ENCODE results near the gene ARL4A. TPM values are rescaled to one million over a fixed set of nuclear protein-coding genes. Genes with fewer than 3 reads are reported as not detected.

ARL4A gene
- total RNA-seq, 1 donor from 2014 or later, result 10.1 TPM

GRCh38 chr7:12719141-12719919 is 31.9 kb downstream of the ARL4A start:
- ATAC-seq (no peak), DNase-seq (ENCODE audit: missing footprints) (no peak)
- intact Hi-C loops (cut with DNase I), result no loop called here

DNA sequence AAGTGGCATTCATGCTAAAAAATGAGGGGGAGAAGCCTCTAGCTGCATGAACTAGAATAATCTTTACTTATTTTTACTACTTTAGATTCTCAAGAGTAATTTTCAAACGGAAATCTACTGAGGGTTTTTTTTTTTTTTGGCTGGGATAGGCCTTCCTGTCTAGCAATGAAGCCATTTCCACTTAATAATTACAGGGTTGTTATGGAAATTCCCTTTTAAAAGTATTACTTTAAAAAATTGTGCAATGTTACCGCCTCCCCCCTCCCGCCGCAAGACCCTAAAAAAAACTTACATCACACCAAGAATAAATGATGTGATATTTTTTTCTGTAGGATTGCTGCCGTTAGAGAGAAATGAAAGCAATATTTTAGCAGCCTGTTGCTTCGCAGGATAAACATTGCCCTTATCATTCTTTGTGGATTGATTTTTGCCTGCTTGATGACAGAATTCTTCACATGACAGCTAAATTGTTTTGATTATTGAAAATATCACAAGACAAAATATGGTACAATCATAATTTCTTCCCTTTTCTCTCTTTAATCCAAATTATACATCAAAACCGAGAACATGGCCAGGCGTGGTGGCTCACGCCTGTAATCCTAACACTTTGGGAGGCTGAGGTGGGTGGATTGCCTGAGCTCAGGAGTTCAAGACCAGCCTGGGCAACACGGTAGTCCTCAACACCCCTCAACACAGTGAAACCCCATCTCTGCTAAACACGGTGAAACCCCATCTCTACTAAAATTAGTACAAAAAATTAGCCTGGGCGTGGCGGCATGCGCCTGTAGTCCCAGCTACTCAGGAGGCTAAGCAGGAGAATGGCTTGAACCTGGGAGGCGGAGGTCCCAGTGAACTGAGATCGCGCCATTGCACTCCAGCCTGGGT is 32.8 kb downstream of the ARL4A start:
- intact Hi-C loops (cut with DNase I), result no loop called here
- ATAC-seq (no peak), DNase-seq (ENCODE audit: missing footprints) (no peak)

- intact Hi-C loops (cut with DNase I), result no loop called here
These were observed 33.9 kb downstream of the ARL4A start for GRCh38 chr7:12721286-12721830.

DNA sequence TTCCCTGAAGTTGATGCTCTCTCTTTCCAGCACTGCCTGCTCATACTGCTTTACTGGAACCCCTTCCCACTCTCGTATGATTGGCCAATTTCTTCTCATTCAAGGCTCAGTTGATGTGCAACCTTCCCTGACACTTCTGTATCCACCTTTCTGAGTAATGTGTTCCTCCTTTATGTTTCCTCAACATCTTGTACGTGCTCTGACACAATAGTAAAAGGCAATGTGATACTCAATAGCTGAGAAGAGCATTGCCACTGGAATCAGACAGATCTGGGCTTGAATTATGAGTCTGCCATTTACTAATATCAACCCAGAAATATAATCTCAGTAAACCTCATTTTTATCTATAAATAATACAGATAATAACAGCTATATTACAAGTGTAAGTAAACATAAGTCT is 34.7 kb downstream of the ARL4A start:
- DNase-seq (ENCODE audit: missing footprints) (no peak), ATAC-seq (no peak)
- intact Hi-C loops (cut with DNase I), result no loop called here

More at GRCh38 chr7:12721286-12721830, 33.9 kb downstream of the ARL4A start:
- DNase-seq (ENCODE audit: missing footprints), result no peak
- no peak for ATAC-seq

GRCh38 chr7:12722636-12723605 is 35.5 kb downstream of the ARL4A start:
- no peak for ATAC-seq
- intact Hi-C loops (cut with DNase I), result no loop called here
- DNase-seq (ENCODE audit: missing footprints), result no peak

GRCh38 chr7:12725575-12726316 is 38.3 kb downstream of the ARL4A start:
- intact Hi-C loops (cut with DNase I), result no loop called here
- DNase-seq (ENCODE audit: missing footprints), result no peak
- no peak for ATAC-seq

DNA sequence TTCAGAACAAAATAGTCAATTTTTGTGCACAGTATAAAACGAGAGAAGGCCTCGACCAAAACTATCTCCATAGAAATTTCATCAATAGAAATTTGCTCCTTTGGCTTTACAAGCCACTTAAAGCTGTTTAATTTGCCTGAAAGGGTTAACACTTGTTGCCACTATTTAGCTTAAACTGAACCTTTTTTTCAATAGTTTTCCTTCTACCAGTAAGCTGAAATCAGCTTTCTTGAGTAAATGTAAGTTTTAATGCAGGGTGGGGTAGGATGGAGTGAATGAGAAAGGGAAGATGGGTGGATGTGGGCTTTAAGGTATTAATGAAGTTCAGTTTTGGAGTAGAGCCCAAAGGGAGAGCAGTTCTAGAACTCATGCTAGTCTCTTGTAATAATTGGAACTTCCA is 39.5 kb downstream of the ARL4A start:
- intact Hi-C loops (cut with DNase I), result no loop called here
- no peak for DNase-seq (ENCODE audit: missing footprints)
- ATAC-seq, result no peak

DNA sequence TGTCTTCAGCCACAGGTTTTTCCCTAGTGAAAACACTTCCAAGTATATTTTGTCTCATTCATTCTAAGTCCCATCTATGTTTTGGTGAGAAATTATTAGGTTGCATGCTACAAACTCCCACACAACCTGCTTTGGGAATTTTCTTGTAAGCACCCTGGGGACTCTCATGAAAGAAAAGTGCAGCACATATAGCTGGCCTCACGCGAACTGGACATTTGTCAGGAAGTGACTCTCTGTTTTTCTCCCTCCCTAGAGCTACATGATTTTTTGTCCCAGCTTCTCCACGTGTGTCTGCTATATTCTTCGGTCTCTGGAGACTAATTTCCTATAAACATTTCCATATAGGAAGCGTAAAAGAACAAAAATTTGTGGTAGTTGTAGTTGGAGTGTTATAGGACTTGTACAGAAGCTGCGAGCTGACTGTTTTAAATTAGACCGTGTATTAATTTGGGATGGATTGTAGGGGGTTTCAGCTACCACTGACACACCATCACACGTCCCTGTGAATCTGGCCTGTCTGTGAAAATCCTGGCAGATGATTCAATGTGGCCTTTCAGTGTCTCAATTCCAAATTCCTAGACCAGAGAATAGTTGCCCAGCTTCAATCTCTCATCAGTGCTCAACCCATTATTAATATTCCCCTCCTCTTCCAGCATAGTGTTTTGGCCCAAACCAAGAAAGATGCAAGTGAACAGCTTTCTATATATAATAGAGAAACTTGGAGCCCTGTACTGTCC is 40.2 kb downstream of the ARL4A start:
- DNase-seq (ENCODE audit: missing footprints) (no peak), ATAC-seq (peak; percentile 21)
- intact Hi-C loops (cut with DNase I), result loop anchor here (2.0 kb wide), 1 partner anchor 41 kb away; the partner anchor contains the start of gene ARL4A

GRCh38 chr7:12728192-12728538 is 40.7 kb downstream of the ARL4A start:
- ATAC-seq (peak; percentile 20), DNase-seq (ENCODE audit: missing footprints) (no peak)
- intact Hi-C loops (cut with DNase I), result loop anchor here (2.0 kb wide), 1 partner anchor 41 kb away; the partner anchor contains the start of gene ARL4A

- ATAC-seq (peak; percentile 73), DNase-seq (ENCODE audit: missing footprints) (peak; percentile 86)
- intact Hi-C loops (cut with DNase I), result loop anchor here (2.0 kb wide), 1 partner anchor 42 kb away; the partner anchor contains the start of gene ARL4A
These were observed 41.7 kb downstream of the ARL4A start for GRCh38 chr7:12729112-12729511.

DNA sequence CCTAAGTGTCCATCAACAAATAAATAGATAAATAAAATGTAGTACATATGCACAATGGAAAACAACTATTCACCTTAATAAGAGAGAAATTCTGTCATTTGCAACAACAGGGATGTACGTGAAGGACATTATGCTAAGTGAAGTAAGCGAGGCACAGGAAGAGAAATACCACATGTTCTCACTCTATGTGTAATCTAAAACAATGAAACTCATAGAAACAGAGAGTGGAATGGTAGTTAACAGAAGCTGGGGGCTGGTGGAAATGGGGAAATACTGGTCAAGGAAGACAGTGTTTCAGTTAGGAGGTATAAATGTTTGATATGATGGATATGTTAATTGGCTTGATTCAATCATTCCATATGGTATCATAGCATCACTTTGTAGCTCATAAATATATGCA is 43.1 kb downstream of the ARL4A start:
- intact Hi-C loops (cut with DNase I), result no loop called here
- DNase-seq (ENCODE audit: missing footprints) (no peak), ATAC-seq (no peak)

DNA sequence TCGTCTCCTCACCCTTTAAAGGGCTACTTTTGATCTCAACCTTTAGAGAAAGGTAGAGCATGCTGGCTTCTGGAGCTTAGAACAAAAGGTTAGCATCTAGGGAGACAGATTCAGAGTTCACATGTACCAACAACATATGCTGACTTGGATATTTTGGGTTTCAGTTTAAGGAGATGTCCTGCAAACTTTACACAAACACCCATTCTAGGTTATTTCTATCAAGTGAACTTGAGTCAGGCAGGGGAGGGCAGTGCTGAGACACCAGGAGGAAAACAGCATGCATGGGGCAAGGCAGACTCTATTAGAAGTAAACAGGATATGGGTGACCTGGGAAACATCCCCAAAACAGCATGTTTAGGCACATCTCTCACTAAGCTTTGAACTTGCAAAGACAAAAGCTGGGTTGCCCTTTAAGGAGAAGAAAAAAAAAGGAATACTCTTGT is 43.8 kb downstream of the ARL4A start:
- intact Hi-C loops (cut with DNase I), result no loop called here
- ATAC-seq (no peak), DNase-seq (ENCODE audit: missing footprints) (no peak)

DNA sequence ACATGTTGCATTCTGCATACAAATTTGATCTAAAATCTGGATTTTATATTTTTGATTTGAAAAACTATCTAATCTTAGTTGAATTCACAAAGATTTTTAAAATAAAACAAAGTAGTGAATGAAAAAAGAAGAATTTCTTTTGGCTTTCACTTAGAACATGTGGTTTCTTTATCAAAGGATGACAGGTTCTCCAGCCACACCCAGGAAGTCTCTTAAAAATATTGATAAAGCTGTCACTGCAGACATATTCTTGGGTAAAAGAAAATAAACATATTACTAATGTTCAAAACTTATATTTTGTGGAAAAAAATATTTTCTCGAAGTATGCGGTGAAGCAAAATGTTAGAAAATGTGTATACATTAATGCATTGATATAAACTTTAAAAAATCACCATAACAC is 44.3 kb downstream of the ARL4A start:
- DNase-seq (ENCODE audit: missing footprints) (no peak), ATAC-seq (no peak)
- intact Hi-C loops (cut with DNase I), result no loop called here

GRCh38 chr7:12732428-12732827 is 45.0 kb downstream of the ARL4A start:
- ATAC-seq, result no peak
- DNase-seq (ENCODE audit: missing footprints), result no peak
- intact Hi-C loops (cut with DNase I), result no loop called here

DNA sequence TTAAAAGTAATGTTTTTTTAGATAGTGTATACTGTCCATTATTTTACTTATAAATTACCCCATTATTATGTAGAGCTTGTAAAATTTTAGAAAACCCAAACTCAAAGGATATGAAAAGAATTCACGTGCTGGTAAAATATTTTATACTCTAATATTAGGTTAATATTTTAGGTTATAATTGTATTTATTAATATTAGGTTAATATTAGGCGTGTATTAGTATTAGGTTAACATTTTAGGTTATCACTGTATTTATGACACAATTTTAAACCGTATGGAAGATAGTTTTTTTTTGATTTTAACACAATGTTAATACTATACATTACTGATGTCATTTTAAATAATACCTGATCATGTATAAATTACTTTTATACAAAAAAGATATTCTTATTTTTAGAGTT is 48.5 kb downstream of the ARL4A start:
- DNase-seq (ENCODE audit: missing footprints) (no peak), ATAC-seq (no peak)
- intact Hi-C loops (cut with DNase I), result no loop called here

DNA sequence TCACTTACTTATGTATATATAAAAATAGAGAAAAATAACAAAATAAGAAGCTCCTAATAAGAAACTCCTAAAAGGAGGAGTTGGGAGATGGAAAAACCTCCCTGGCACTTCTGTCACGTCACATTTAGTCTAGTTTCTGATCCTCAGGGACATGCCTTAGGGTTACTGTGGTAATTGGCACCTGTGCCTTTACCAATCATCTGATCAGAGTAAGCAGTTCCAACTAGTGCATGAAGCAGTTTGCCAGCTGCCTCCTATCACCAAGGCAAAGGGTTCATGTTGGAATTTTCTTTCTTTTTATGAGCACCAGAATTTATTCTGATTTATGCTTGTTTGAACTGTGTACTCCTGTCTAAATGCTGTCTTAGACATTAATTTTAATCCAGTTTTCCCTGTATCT is 49.9 kb downstream of the ARL4A start:
- ATAC-seq (peak; percentile 50), DNase-seq (ENCODE audit: missing footprints) (no peak)
- intact Hi-C loops (cut with DNase I), result no loop called here

DNA sequence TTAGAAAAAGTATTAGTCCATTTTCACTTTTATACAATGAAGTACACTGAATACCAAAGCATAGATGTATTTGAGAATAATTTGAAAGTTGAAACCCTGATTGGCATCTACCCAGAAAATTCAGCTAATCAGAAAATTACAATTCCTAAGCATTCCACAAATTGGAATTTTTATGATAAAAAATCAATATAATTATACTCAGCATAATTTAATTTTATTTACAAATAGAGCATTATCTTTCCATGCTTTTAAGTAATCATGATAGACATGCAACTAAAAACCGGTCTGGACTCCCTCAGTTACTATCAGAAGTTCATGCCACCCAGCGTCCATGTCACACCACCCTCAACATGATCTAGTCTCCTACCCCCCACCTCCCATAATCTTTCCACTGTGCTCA is 50.4 kb downstream of the ARL4A start:
- ATAC-seq, result no peak
- DNase-seq (ENCODE audit: missing footprints), result no peak
- intact Hi-C loops (cut with DNase I), result no loop called here

Measured in Right ventricle myocardium inferior (tissue), 1 donor.